ENCODE results near the gene GDNF. TPM values are rescaled to one million over a fixed set of nuclear protein-coding genes. Genes with fewer than 3 reads are reported as not detected.

Gene GDNF
- polyA plus RNA-seq, 1 experiment, result 2.8 TPM

- H3K27me3 ChIP-seq (ENCODE audit: control insufficient read depth, insufficient read depth, low read length), result no peaks in the 10 kb centered on the region
- DNase-seq (ENCODE audit: low read depth, low spot score), result no peak
- no peak for TF ChIP-seq CTCF (IDR thresholded peaks at IDR 0.05; ENCODE audit: low read depth, low read length)
- H3K9me3 ChIP-seq (ENCODE audit: control insufficient read depth, insufficient read depth, low read length), result peaks cover under 1% of the 10 kb centered on the region; the same call in 1 of the 2 replicates
- H3K27ac ChIP-seq (ENCODE audit: low read depth, low read length), result no peak overlapping the region
- CTCF ChIA-PET, result no interaction called here
- no peak overlapping the region for H3K4me3 ChIP-seq (ENCODE audit: low read depth, low read length)
- POLR2A ChIA-PET, result no interaction called here
These were observed 41.5 kb upstream of the GDNF start for GRCh38 chr5:37881359-37881758.

- H3K4me3 ChIP-seq (ENCODE audit: low read depth, low read length), result no peak overlapping the region
- DNase-seq (ENCODE audit: low read depth, low spot score), result no peak
- H3K9me3 ChIP-seq (ENCODE audit: control insufficient read depth, insufficient read depth, low read length), result peaks cover 6% of the 10 kb centered on the region; the same call in 1 of the 2 replicates
- TF ChIP-seq CTCF (IDR thresholded peaks at IDR 0.05; ENCODE audit: low read depth, low read length), result no peak
- ChIA-PET CTCF (interaction anchor here (1.0 kb wide), 1 partner anchor 38 kb away, joined by 3 read pairs; no protein-coding TSS in a partner anchor), POLR2A (no interaction called here)
- H3K27ac ChIP-seq (ENCODE audit: low read depth, low read length), result no peak overlapping the region
- H3K27me3 ChIP-seq (ENCODE audit: control insufficient read depth, insufficient read depth, low read length), result no peaks in the 10 kb centered on the region
These were observed 37.1 kb upstream of the GDNF start for GRCh38 chr5:37876943-37877342.

- ChIA-PET POLR2A (no interaction called here), CTCF (interaction anchor here (1.5 kb wide), 1 partner anchor 37 kb away, joined by 4 read pairs; no protein-coding TSS in a partner anchor)
- no peak for TF ChIP-seq CTCF (IDR thresholded peaks at IDR 0.05; ENCODE audit: low read depth, low read length)
- no peaks in the 10 kb centered on the region for H3K27me3 ChIP-seq (ENCODE audit: control insufficient read depth, insufficient read depth, low read length)
- no peak overlapping the region for H3K27ac ChIP-seq (ENCODE audit: low read depth, low read length)
- H3K4me3 ChIP-seq (ENCODE audit: low read depth, low read length), result no peak overlapping the region
- peaks cover 6% of the 10 kb centered on the region; the same call in 1 of the 2 replicates for H3K9me3 ChIP-seq (ENCODE audit: control insufficient read depth, insufficient read depth, low read length)
- no peak for DNase-seq (ENCODE audit: low read depth, low spot score)
These were observed 36.4 kb upstream of the GDNF start for GRCh38 chr5:37876245-37876644.

GRCh38 chr5:37875051-37875787 lies 35.4 kb upstream of the GDNF start:
- Histone ChIP-seq H3K27ac (ENCODE audit: low read depth, low read length) (peak overlapping the region; percentile 81), H3K9me3 (ENCODE audit: control insufficient read depth, insufficient read depth, low read length) (peaks cover 6% of the 10 kb centered on the region; the same call in 1 of the 2 replicates), H3K4me3 (ENCODE audit: low read depth, low read length) (no peak overlapping the region), H3K27me3 (ENCODE audit: control insufficient read depth, insufficient read depth, low read length) (no peaks in the 10 kb centered on the region)
- ChIA-PET CTCF (interaction anchor here (0.6 to 1.5 kb wide), 3 partner anchors 36 to 54 kb away, joined by 3 to 4 read pairs (median 4); no protein-coding TSS in a partner anchor), POLR2A (no interaction called here)
- peak; percentile 59 for DNase-seq (ENCODE audit: low read depth, low spot score)
- no peak for TF ChIP-seq CTCF (IDR thresholded peaks at IDR 0.05; ENCODE audit: low read depth, low read length)

- ChIA-PET POLR2A (no interaction called here), CTCF (no interaction called here)
- Histone ChIP-seq H3K9me3 (ENCODE audit: control insufficient read depth, insufficient read depth, low read length) (peaks cover 6% of the 10 kb centered on the region; the same call in 1 of the 2 replicates), H3K27ac (ENCODE audit: low read depth, low read length) (no peak overlapping the region), H3K4me3 (ENCODE audit: low read depth, low read length) (no peak overlapping the region), H3K27me3 (ENCODE audit: control insufficient read depth, insufficient read depth, low read length) (no peaks in the 10 kb centered on the region)
- TF ChIP-seq CTCF (IDR thresholded peaks at IDR 0.05; ENCODE audit: low read depth, low read length), result no peak
- DNase-seq (ENCODE audit: low read depth, low spot score), result no peak
These were observed 34.1 kb upstream of the GDNF start for GRCh38 chr5:37873988-37874387.

All from AG04450 (cell line).